NCI-H2029 (cell line): Measurements from ENCODE around the gene SPOCK1.

Experiments
- DNase-seq: peaks from one replicate; lab custom pipeline; 2025; lab: John Stamatoyannopoulos, UW

SPOCK1 gene

DNA sequence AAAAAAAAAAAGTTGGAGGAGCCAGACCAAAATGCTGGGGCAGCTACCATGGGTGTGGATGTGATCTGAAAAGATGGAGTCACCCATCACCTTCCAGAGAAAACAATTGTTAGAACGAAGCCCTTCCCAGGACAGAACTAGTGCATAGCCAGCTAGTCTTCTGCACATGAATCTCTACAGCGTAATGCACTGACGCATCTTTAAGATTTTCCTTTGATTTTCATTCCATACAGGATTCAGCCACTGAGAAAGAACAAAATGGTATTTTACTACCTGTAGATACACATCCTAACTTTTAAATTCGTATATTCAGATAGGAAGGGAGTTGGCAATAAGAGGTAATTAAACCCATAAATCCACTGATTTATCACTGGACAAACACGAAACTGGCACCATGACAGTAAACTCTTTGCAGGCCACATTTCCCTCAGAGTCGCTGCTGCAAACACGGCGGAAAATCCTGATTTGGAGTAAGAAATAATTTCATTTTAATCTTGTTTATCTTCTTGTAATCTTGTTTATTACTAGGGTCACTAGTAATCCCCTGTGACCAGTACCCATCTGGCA lies 206.6 kb downstream of the SPOCK1 start:
- no peak for DNase-seq

- no peak for DNase-seq
Observed at GRCh38 chr5:137291436-137291835, 207.7 kb downstream of the SPOCK1 start.

DNA sequence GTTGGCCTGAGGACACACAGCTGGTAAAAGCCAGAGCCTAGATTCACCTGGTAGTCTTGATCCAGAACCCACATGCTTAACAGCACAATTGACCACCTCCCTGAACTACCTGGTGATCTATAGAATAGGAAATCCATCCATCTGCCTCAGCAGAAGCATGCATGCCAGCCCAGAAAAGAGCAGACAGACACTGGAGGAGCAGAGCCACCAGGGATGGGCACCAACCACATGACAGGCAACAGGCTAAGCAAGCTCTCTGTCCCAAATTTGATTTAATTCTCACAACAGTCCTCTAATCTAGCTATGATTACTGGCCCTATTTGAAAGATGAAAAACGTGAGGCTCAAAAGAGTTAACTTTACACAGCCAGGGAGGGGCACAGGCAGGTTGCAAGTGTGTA lies 208.1 kb downstream of the SPOCK1 start:
- no peak for DNase-seq

- DNase-seq, result no peak
Observed at GRCh38 chr5:137290373-137290772, 208.8 kb downstream of the SPOCK1 start.

DNA sequence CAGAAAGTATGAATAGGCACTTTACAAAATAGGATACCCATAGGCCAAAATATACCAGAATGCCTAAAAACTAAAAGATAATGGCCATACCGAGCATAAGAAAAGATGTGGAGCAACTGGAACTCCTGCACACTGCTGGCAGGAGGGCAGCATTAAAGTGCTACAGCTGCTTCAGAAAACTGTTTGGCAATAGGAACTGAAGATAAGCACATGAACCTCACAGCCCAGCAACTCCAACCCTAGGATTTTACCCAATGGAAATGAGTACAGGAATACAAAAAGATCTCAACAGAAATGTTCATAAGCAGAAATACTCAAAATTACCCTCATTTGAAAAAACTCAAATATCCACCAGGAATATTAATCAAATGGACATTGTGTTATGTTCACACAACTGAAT lies 209.3 kb downstream of the SPOCK1 start:
- DNase-seq, result no peak

- no peak for DNase-seq
Observed at GRCh38 chr5:137287569-137287968, 211.6 kb downstream of the SPOCK1 start.

GRCh38 chr5:137286025-137286610 lies 213.0 kb downstream of the SPOCK1 start:
- DNase-seq, result no peak

- peak; percentile 58 for DNase-seq
Observed at GRCh38 chr5:137283801-137284200, 215.3 kb downstream of the SPOCK1 start.

DNA sequence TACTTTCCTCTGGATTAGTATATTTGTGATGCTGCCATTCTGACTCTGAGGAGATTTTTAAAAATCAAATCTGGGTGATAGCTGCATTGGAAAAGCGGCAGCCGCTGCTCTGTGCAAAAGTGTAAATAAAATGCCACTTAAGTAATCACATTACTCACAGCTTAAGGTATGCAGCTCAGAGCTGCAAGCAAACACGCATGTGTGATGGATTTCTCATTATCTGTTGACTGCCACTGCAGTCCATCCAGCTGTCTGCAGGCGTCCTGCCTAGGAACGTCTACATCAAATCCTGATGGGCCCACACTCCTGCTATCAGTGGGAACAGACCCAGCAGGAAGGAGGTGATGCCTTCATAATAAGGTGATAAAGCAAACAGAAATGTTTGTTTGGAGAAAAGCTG lies 216.9 kb downstream of the SPOCK1 start:
- no peak for DNase-seq

- no peak for DNase-seq
Observed at GRCh38 chr5:137281201-137281600, 217.9 kb downstream of the SPOCK1 start.

- DNase-seq, result no peak
Observed at GRCh38 chr5:137280656-137281055, 218.5 kb downstream of the SPOCK1 start.

DNA sequence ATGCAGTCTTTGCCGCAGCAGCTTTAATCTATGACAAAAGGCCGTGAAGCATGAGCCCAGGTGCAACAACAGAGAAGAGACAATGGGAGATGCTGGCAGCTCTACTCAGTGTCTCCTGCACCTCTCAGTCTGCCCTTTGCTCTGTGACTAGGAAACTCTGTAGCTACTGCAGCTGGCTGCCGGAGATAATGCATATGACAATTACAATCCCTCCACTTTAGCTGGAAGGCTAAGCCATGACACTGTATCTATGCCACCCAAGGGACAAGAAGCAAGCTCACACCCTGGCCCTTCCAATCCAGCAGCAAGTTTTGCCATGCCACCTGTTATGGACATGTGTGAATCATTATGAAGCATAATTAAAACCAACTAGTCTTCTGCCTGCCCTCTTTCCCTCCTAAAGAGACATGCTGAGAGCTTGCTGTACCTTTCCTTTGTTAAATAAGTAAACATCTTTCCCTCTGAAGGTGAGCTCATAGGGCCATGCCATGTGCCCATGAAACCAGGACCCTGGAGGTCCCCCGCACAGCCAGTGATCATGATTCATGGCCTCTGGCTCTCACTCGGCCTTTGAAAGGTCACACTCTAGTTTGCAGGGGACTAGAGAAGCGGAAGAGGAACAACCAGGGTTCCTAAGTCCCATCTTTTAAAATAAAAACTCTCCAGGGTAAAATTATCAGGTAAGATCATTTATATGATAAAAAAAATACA lies 219.4 kb downstream of the SPOCK1 start:
- peak; percentile 18 for DNase-seq

DNA sequence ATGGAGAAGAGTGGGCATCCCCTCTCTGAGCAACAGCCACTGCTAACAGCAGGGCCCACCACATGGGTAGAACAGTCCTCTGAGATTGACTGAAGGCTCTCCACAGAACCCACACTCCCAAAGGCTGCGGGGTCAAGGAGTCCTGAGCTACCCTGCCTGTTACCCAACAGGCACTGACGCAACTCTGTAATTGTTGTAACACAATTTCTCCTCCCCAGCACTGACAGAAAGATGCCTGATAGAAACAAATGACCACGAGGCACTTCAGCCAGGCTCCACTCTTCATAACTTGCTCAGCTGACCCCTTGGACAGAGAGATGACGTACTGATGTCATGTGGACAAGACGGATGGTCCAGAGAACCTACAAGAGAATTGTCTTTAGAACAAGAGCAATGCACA lies 220.7 kb downstream of the SPOCK1 start:
- DNase-seq, result no peak

- peak; percentile 25 for DNase-seq
Observed at GRCh38 chr5:137275083-137275482, 224.0 kb downstream of the SPOCK1 start.

DNA sequence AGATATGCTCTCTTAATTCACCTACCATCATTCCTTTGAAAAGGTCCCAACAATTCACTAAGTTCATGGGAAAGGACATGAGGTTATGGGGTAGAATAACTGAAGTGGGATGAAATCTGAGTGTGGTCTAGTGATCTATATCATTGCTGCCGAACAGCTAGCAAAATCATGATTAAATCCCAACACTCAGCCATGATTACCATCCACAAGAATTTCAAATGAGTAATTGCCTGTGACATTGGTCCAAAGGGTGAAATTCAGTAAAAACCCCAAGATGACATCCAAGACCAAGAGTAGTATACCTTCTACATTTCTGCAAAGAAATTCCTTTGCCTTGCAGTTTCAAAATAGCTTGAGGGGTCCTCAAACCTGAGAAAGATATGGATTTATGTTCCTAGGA lies 225.6 kb downstream of the SPOCK1 start:
- DNase-seq, result no peak

DNA sequence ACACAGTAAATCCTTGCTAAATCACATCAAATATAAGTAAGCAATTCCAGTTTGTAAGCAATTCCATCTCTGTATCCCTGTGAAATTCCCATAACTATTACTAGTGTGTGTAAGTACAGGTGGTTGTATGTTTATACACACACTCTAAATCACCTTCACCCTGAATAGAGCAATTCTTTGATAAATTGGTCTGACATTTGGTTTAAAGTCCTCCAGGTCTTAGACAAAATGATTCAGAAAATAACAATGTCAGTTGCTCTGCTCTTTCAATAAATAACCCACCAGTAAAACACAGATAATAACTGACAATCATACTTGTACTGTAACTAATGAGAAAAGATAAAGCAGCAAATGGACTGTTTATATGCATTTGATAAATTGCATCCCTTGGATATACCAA lies 226.3 kb downstream of the SPOCK1 start:
- no peak for DNase-seq

GRCh38 chr5:137269946-137270345 lies 229.2 kb downstream of the SPOCK1 start:
- DNase-seq, result no peak

GRCh38 chr5:137269274-137269673 lies 229.9 kb downstream of the SPOCK1 start:
- no peak for DNase-seq

- no peak for DNase-seq
Observed at GRCh38 chr5:137268646-137269045, 230.5 kb downstream of the SPOCK1 start.

DNA sequence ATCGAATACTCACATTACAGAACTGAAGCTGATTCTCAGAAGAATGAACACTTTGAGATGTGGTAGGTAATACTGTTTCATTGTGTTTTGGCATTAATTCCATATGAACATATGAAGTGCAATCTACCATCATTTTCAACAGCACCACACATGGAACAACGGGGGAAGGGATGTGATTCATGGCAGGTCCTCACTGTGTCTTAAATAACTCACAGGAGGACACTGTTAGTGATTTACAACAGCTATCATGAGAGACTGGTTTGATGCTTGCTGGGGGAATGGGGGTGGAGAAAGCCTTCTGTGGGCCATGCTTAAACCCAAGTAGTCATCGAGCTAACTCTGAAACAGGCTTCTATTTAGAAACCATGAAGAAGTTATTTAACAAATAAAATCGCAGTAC lies 232.9 kb downstream of the SPOCK1 start:
- no peak for DNase-seq

GRCh38 chr5:137265457-137265856 lies 233.7 kb downstream of the SPOCK1 start:
- DNase-seq, result no peak

- DNase-seq, result no peak
Observed at GRCh38 chr5:137264573-137264972, 234.6 kb downstream of the SPOCK1 start.

- DNase-seq, result no peak
Observed at GRCh38 chr5:137264041-137264440, 235.1 kb downstream of the SPOCK1 start.
